HG02642 (cell line): ENCODE measurements around the gene IFT25.
"Not testable (repeated sequence)": the region's sequence is repeated elsewhere in the genome, so short reads cannot be mapped to it uniquely, and the experiment has no call there.

Experiments used
- ATAC-seq: cut with Tn5 transposase; IDR thresholded peaks from one replicate; pipeline ENCODE4 v1.9.1; 2021; ENCODE audit warnings: mild to moderate bottlenecking; ENCODE audit not compliant: unreplicated experiment, poor library complexity

IFT25 gene

DNA sequence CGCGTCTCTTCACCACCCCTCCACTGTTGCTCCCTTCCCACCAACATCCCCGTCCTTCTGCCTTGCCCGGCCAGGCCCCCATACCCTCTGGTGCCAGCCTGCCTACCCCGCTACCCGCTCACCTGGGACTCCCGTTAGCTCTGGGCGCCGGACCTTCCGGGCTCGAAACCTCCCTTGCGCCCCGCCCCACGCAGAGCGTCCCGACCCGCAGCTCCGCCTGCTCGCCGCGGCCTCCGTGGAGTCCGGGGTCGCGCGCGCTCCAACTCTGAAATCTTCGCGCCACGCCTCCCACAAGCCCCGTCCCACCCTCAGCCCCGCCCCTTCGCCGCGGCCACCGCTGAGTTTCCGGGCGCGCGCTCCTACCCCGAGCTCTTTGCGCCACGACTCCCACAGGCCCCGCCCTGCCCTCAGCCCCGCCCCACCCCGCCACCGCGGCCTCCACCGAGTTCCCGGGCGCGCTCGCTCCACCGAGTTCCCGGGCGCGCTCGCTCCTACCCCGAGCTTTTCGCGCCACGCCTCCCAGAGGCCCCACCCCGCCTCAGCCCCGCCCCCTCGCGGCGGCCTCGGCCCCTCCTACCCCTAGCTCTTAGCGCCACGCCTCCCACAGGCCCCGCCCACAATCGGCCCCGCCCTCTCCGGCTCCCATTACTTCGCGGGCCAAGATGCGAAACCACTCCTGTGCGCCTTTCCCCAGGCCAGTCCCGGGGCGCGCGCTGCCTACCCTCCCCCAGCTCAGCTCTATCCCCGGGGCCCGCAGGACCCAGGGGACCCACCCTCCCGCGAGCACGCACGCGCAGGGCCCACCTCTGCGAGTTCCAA, at the start of gene IFT25:
Gene IFT25 (minus strand): TSS at position 267 of the 819 bp plus-strand sequence. CDS start 5,617 bp downstream, outside the sequence.
- ATAC-seq = peak; percentile 77

DNA sequence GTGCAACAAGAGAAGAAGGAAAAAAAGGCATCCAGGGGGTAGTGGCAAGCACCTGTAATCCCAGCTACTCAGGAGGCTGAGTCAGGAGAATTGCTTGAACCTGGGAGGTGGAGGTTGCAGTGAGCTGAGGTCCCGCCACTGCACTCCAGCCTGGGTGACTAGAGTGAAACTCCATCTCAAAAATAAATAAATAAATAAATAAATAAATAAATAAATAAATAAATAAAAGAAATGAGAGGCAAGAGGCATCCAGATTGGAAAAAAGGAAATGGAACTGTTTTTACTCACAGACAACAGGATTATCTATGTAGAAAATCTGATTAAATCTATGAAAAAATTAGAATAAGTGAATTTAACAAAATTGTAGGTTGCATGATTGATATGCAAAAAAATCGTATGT, 49.0 kb upstream of the IFT25 start:
- ATAC-seq = not testable (repeated sequence)

DNA sequence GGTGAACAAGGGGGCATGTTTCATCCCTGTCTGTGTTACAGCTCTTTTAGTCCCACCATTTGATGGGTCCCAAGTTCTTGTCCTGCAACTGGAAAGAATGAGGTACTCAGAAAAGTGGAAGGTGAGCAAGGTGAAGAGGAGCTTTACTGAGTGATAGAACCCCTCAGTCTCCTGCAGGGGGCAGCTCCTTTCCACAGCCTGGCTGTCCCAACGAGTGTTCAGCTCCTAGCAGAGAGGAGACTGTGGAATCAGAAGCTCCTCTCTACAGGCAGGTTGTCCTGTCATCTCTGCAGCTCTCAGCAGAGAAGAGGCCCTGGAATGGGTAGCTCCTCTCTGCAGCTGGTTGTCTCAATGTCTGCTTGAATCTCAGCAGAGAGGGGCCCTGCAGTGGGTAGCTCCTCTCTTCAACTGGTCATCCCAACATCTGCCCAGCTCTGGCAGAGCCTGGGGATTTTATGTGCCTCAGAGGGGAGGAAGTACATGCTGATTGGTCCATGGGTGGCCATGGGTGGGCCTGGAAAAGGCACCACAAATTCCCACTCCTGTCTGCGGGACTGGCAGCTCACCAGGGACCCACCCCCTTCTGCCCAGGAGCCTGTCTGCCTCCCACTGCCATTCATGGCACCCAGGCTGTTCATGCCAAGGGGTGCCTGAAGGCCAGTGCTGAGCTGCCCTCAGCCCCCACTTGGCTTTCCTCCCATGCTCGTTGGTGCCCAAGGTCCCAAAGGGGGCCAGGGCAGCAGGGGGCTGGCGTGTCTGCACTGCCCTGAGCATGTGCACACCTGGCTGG, 46.8 kb upstream of the IFT25 start:
- no peak for ATAC-seq

DNA sequence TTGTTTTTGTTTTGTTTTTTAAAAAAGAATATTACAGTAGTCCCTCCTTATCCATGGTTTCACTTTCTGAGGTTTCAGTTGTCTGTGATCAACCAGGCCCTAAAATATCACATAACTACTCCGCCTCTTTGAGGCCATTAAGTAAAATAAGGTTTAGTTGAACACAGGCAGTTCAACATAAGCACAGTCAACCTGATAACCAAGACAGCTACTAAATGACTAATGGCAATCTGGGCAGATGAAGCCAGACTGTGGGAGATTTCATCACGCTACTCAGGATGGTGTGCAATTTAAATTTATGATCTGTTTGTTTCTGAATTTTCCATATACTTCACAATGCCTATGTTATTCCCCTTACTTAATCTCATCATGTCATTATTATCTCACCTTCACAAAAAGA, 42.4 kb upstream of the IFT25 start:
- ATAC-seq = no peak

DNA sequence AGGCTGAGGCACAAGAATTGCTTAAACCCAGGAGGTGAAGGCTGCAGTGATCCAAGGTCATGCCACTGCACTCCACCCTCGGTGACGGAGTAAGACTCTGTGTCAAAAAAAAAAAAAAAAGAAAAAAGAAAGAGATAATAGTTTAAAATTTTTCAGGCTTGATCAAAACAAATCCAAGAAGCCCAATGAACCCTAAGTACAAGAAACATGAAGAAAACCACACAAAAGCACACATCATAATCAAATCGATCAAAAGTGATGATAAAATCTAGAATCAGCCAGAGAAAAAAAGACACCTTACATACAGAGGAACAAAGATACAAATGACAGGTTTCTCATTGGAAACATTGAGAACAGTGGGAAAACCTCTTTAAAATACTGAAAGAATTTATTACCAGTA, 41.0 kb upstream of the IFT25 start:
- ATAC-seq = no peak

DNA sequence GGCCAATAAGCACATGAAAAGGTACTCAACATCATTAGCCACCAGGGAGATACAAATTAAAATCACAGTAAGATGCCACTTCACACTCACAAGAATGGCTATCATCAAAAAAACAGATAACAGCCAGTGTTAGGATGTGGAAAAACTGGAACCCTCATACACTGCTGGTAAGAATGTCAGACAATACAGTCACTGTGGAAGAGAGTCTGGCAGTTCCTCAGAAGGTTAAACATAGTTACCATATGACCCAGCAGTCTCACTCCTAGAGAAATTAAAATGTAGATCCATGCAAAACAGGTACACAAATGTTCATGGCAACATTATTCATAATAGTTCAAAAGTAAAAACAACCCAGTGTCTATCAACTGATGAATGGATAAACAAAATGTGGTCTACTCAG, 39.2 kb upstream of the IFT25 start:
- no peak for ATAC-seq

DNA sequence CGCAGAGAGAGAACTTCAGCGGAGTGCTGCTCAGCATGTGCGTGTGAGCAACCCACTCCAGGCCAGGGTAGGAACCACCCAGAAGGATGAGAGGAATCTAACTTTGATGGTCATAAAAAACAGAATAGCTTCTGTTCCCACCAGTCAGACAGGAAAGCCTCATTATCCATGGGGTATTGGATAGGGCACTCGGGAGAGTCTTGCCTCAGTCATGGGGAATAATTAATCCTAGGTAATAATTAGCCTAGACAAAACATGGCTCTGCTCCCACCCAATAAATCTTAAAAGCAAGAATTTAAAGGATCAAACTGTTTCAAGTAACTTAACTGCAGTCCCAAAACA, 37.2 kb upstream of the IFT25 start:
- no peak for ATAC-seq

DNA sequence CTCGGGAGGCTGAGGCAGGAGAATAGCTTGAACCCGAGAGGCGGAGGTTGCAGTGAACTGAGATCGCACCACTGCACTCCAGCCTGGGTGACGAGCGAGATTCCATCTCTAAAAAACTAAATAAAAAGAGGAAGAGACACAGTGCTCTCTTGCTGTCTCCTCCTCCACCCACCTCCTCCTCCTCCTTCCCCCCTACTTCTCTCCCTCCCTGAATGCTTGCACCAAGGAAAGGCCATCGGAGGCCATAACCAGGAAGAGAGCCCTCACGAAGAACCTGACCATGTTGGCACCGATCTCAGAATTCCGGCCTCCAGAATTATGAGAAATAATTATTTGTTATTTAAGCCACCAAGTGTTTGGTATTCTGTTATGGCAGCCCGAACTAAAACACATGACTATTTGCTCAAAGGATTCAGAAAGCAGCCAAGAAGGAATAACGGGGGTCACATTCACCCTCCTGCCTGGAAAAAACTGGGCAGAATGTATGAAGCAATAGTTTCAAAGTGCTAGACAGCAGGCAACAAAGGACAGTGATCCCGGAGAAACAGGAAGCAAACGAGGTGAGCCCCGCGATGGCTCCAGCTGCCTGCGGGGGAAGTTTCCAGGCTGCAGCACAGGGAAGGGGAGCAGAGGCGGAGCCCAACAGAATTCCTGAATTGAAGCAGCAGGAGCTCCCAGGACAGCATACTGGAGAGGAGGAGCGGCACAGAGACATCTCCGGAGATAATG, 36.7 kb upstream of the IFT25 start:
- no peak for ATAC-seq

DNA sequence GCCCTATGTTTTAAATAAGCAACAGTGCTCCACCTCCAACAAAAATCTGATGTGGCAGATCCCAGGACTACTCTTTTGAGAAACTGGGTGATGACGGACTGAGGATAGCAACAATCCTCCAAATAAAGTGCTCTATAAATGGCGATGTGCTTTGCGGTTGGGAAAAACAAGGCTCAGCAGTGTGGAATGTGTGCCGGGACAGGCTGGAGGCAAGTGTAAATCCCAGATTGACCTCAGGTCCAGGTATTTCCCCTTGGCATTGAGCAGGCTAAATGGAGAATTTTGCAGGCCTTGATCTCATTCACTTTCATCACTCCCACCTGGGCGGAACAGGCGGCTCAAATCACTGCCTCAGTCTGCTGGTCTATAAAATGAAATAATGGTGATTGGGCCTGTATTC, 35.7 kb upstream of the IFT25 start:
- ATAC-seq = no peak

DNA sequence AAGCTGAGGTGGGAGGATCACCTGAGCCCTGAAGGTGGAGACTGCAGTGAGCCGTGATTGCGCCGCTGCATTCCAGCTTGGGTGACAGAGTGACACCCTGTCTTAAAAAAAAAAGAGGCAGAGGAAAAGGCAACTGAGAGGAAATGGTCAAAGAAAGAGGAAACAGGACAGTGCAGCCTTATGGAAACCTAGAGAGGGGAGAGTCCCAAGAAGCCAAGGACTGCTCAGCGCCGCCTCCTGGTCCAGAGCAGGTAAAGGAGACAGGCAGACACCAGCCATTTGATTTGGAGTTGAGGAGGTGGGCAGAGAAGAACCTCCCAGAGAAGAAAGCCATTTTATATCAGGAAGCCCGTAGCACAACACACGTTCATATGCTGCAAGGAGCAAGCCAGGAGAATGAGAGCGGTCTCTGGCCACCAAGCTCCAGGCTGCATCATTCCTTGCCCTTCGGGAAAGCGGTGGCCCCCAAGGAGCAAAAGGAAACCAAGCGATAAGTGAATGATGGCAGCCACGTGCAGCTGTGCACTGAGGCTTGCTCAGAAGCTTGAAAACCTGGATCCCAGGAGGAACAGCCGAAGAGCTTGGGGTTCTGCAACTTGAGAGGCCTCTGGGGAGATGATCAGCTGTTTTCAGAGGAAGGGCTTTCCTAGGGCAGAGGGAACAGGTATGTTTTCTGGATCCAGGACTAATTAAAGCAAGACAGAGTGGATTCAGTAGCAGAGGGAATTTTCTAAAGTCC, 34.4 kb upstream of the IFT25 start:
- no peak for ATAC-seq

DNA sequence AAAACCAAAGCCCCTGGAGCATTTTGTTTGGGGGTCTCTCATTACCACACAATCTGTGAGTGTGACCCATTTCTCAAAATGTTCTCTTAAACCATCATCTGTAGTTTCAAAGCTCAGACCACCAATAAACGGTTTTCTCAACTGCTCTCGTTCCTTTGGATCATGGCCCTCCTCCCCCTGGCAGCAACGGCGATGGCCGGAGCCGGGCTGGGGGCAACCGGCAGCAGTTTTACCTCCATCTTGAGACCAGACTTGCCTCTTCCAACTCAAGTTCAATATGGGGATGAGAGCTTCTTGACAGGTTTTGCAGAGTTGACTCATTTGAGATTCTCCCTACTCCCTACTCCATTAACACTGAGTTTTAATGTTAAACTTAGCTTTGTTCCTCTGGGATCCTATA, 30.4 kb upstream of the IFT25 start:
- no peak for ATAC-seq

DNA sequence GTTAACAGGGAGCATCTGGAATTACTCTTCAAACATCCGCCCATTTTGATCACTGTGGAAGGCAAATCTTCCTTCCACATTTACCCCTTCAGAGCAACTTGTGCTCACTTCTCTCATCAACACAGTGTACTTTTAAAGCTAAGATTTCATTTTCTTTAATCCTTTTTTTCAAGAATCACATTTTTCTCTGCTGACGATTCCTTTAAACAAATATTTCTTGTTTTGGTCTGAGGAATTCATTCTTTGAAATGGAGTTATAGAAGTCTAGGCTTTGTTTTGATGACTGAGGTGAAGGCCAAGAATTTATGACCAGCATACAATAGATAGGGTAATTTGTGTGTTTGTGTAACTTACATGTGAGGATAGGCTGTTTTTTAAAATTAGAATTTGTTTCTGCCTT, 26.2 kb upstream of the IFT25 start:
- no peak for ATAC-seq

DNA sequence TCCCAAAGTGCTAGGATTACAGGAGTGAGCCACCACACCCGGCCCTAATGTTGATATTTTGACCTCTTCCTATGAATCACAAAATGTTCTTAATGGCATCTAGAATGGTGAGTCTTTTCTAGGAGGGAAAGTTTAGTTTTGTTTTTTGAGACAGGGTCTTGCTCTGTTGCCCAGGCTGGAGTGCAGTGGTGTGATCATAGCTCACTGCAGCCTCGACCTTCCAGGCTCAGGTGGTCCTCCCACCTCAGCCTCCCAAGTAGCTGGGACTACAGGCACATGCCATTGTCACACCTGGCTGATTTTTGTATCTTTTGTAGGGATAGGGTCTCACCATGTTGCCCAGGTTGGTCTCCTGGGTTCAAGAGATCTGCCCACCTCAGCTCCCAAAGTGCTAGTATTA, 23.8 kb upstream of the IFT25 start:
- ATAC-seq = not testable (repeated sequence)

DNA sequence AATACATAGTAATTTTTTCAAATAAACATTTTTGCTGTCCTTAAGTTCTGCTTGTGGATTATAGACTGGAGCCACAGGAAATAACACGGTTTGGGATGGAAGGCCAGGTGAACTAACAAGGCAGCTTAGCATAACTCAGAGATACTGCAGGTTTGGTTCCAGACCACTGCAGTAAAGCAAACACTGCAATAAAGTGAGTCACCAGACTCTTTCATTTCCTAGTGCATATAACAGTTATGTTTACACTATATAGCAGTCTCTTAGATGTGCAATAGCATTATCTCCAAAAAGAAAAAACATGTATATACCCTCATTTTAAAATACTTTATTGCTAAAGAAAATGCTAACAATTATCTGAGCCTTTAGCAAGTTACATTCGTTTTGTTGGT, 22.6 kb upstream of the IFT25 start:
- ATAC-seq = no peak

DNA sequence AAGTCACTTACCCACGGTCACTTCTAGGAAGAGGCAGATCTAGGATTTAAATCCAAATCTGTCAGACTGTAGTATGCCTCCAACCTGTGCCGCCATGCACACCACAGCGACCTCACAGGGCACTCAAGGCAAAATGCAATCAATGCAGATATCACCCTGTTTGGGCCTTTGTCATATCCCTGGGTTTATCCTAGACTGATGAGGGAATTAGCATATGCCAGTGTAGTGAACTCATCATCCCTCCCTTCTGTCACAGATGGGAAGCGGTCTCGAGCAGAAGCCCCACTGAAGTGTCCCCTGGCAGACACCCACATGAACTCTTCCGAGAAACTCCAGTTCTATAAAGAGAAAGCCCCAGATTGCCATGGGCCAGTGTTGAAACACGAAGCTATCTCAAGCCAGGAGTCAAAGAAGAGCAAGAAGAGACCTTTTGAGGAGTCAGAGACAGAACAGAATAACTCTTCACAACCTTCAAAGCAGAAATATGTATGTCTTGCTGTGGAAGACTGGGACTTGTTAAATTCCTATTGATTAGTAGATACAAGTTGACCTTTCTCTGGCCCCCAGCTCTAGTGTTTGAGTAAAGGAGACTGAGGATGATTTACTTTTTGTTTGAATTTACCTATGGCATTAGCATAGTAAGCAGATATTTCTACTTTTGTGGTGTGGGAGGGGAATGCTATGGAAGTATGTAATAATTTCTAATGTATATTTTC, 22.1 kb upstream of the IFT25 start:
- no peak for ATAC-seq

DNA sequence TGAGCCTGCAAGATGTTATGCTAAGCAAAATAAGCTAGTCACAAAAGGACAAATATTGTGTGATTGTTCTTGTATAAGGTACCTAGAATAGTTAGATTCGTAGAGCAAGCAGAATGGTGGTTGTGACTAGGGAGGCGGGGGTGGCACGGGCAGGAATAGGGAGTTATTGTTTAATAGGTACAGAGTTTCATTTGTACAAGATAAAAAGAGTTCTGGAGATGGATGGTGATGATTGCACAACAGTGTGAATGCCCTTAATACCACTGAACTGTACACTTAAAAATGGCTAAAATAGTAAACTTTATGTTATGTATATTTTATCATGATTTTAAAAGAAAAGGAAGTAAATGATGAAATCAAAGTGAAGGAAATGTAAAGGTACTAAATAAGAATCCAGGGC, 21.3 kb upstream of the IFT25 start:
- no peak for ATAC-seq

DNA sequence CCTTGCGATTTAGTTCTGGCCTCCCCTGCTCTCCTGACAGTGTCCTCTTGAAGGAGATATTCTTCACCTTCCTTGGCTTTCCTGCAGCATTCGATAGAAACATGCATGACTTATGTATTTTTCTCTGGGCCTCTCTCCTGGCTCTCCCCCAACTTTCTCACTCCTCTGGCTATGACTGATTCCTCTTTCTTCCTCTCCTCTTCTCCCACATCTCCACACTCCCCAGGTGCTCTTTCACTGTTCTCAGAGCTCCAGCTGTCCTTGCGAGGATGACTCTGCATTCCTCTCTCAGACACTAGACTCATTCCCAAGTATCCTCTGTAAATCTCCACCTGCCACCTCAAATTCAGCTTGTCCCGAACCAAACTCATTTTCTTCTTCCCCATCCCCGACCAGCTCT, 18.6 kb upstream of the IFT25 start:
- ATAC-seq = no peak

DNA sequence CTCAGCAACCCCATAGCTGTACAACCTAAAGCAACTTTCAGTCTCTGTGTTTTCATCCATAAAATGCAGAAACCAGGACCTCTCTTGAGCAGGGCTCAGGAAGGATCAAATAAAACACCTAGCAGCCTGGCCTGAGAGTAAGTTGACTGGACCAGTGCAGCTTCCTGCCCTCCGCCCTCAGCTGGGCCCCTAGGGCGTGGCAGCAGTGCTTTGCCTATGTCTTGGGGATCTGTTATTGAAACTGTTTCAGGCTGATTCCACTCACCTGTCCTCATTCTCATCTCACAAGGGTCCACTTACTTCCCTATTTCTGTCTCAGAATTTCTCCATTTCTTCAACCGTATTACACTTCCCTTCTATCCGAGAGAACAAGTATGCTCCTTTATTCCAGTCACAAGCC, 18.0 kb upstream of the IFT25 start:
- no peak for ATAC-seq

DNA sequence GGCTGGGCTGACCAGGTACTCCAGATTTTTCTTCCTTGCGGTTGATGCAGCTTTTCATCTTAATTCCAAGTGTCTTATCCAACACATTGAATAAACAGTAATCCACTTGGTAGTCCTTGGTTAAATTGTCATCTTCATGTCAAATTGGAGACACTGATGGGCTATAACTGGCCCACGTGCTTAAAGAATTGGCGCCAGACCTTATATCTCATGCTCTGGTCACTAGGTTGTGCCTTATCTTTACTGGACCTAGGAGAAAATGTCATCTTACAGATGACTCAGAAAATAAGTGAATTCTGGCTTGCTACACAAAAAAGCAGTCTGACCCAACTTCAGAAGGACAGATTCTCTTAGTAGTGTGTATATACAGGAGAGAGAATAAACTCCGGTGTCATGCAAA, 16.9 kb upstream of the IFT25 start:
- ATAC-seq = no peak

DNA sequence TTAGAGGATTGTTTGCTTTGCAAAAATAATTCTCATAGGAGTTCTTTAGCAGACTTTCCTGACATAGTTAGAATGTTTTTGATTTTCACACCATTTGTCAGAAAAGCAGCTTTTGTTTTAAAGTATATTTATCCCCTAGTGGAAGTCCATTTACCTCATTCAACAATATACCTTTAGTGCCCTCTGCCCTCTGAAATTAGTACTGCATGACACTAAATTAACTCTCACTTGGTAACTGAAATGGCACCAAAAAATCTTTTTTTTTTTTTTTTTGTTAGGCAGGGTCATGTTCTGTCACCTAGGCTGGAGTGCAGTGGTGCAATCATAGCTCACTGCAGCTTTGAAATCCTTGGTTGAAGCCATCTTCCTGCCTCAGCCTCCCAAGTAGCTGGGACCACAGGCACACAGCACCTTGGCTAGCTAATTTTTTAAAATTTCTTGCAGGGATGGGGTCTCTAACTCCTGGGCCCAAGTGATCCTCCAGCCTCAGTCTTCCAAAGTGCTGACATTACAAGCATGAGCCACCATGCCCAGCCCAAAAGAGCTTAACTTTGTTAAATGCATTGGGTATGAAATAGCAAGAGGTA, 14.3 kb upstream of the IFT25 start:
- no peak for ATAC-seq
